Parathyroid adenoma (tissue), 2 donors: ENCODE measurements around the gene SEMA3E.

Experiments
- H2AFZ ChIP-seq: fragments of 300-600 bp; sonication (generic); one replicate; pipeline ENCODE4 v1.7.0; 2017; ENCODE audit warnings: antibody characterized with exemption, mild to moderate bottlenecking
- H3K27ac ChIP-seq: fragments of 300-600 bp; sonication (generic); one replicate; pipeline ENCODE4 v1.7.0; 2017
- H3K27me3 ChIP-seq: fragments of 300-600 bp; sonication (generic); one replicate; pipeline ENCODE4 v1.7.0; 2017; ENCODE audit warnings: low read length; ENCODE audit not compliant: control insufficient read depth, insufficient read depth
- H3K36me3 ChIP-seq: fragments of 300-600 bp; sonication (generic); one replicate; pipeline ENCODE4 v1.7.0; 2017; ENCODE audit warnings: low read length; ENCODE audit not compliant: control insufficient read depth, insufficient read depth
- H3K4me1 ChIP-seq: fragments of 300-600 bp; sonication (generic); one replicate; pipeline ENCODE4 v1.7.0; 2017; ENCODE audit warnings: control low read depth
- H3K4me2 ChIP-seq: fragments of 300-600 bp; sonication (generic); one replicate; pipeline ENCODE4 v1.7.0; 2017; ENCODE audit warnings: low read length
- H3K4me3 ChIP-seq: fragments of 300-600 bp; sonication (generic); one replicate; pipeline ENCODE4 v1.7.0; 2017; ENCODE audit warnings: low read depth, low read length
- H3K79me2 ChIP-seq: fragments of 300-600 bp; sonication (generic); one replicate; pipeline ENCODE4 v1.7.0; 2017; ENCODE audit warnings: control low read depth
- H3K9ac ChIP-seq: fragments of 300-600 bp; sonication (generic); one replicate; pipeline ENCODE4 v1.7.0; 2017; ENCODE audit warnings: mild to moderate bottlenecking
- H3K9me3 ChIP-seq: fragments of 300-600 bp; sonication (generic); one replicate; pipeline ENCODE4 v1.7.0; 2017; ENCODE audit warnings: low read length; ENCODE audit not compliant: control insufficient read depth
- CTCF ChIP-seq: fragments of 300-600 bp; sonication (generic); IDR thresholded peaks from one replicate; pipeline ENCODE4 v1.7.0; 2017; ENCODE audit warnings: antibody characterized with exemption, mild to moderate bottlenecking
- donor health status: primary hyperparathyroidism.

SEMA3E gene

GRCh38 chr7:83534488-83534887 is 114.5 kb downstream of the SEMA3E start:
- Histone ChIP-seq H3K4me2 (no peak overlapping the region), H2AFZ (no peak overlapping the region), H3K36me3 (no peaks in the 10 kb centered on the region), H3K9ac (no peak overlapping the region), H3K9me3 (no peaks in the 10 kb centered on the region), H3K4me3 (no peak overlapping the region), H3K27ac (no peak overlapping the region), H3K27me3 (no peaks in the 10 kb centered on the region), H3K4me1 (no peaks in the 10 kb centered on the region), H3K79me2 (no peaks in the 10 kb centered on the region)
- no peak for TF ChIP-seq CTCF

- H2AFZ ChIP-seq, result no peak overlapping the region
- no peaks in the 10 kb centered on the region for H3K27me3 ChIP-seq
- no peaks in the 10 kb centered on the region for H3K4me1 ChIP-seq
- no peak for TF ChIP-seq CTCF
- no peak overlapping the region for H3K27ac ChIP-seq
- H3K9ac ChIP-seq, result no peak overlapping the region
- no peaks in the 10 kb centered on the region for H3K36me3 ChIP-seq
- no peak overlapping the region for H3K4me3 ChIP-seq
- no peaks in the 10 kb centered on the region for H3K9me3 ChIP-seq
- H3K79me2 ChIP-seq, result no peaks in the 10 kb centered on the region
- H3K4me2 ChIP-seq, result no peak overlapping the region
Observed at GRCh38 chr7:83532219-83532618, 116.7 kb downstream of the SEMA3E start.

GRCh38 chr7:83531766-83532165 is 117.2 kb downstream of the SEMA3E start:
- Histone ChIP-seq H3K36me3 (no peaks in the 10 kb centered on the region), H3K9ac (no peak overlapping the region), H3K27me3 (no peaks in the 10 kb centered on the region), H2AFZ (no peak overlapping the region), H3K4me3 (no peak overlapping the region), H3K79me2 (no peaks in the 10 kb centered on the region), H3K4me1 (no peaks in the 10 kb centered on the region), H3K4me2 (no peak overlapping the region), H3K9me3 (no peaks in the 10 kb centered on the region), H3K27ac (no peak overlapping the region)
- no peak for TF ChIP-seq CTCF

GRCh38 chr7:83528925-83529423 is 120.0 kb downstream of the SEMA3E start:
- Histone ChIP-seq H3K79me2 (no peaks in the 10 kb centered on the region), H3K27ac (no peak overlapping the region), H3K27me3 (no peaks in the 10 kb centered on the region), H3K4me3 (no peak overlapping the region), H3K9me3 (no peaks in the 10 kb centered on the region), H3K9ac (no peak overlapping the region), H3K4me2 (no peak overlapping the region), H3K4me1 (no peaks in the 10 kb centered on the region), H3K36me3 (no peaks in the 10 kb centered on the region), H2AFZ (no peak overlapping the region)
- no peak for TF ChIP-seq CTCF

- Histone ChIP-seq H2AFZ (no peak overlapping the region), H3K9me3 (no peaks in the 10 kb centered on the region), H3K79me2 (no peaks in the 10 kb centered on the region), H3K4me2 (no peak overlapping the region), H3K4me1 (no peaks in the 10 kb centered on the region), H3K27ac (no peak overlapping the region), H3K9ac (no peak overlapping the region), H3K36me3 (no peaks in the 10 kb centered on the region), H3K4me3 (no peak overlapping the region), H3K27me3 (no peaks in the 10 kb centered on the region)
- no peak for TF ChIP-seq CTCF
Observed at GRCh38 chr7:83524277-83525075, 124.5 kb downstream of the SEMA3E start.
